Activated naive CD8-positive, alpha-beta T cell (primary cell): ENCODE data around the gene WDHD1.
"Not testable (repeated sequence)": the region's sequence is repeated elsewhere in the genome, so short reads cannot be mapped to it uniquely, and the experiment has no call there.

Experiments
- H3K27ac Mint-ChIP-seq: one replicate; pipeline ENCODE4 v1.8.0; 2021; ENCODE audit warnings: mixed read lengths
- H3K27me3 Mint-ChIP-seq: one replicate; pipeline ENCODE4 v1.8.0; 2021; ENCODE audit warnings: mixed read lengths
- H3K36me3 Mint-ChIP-seq: one replicate; pipeline ENCODE4 v1.8.0; 2021; ENCODE audit warnings: mixed read lengths
- H3K4me1 Mint-ChIP-seq: one replicate; pipeline ENCODE4 v1.8.0; 2021; ENCODE audit warnings: low read depth, mixed read lengths
- H3K4me3 Mint-ChIP-seq: one replicate; pipeline ENCODE4 v1.8.0; 2021; ENCODE audit warnings: mild to moderate bottlenecking, mixed read lengths
- H3K9me3 Mint-ChIP-seq: one replicate; pipeline ENCODE4 v1.8.0; 2021; ENCODE audit warnings: low read depth, mixed read lengths

Gene WDHD1

GRCh38 chr14:54947230-54947629 is 79.7 kb downstream of the WDHD1 start:
- Mint-ChIP-seq H3K4me3 (no peak overlapping the region), H3K36me3 (peaks cover 19% of the 10 kb centered on the region), H3K27ac (no peak overlapping the region), H3K4me1 (peaks cover 3% of the 10 kb centered on the region), H3K27me3 (no peaks in the 10 kb centered on the region), H3K9me3 (peaks cover 5% of the 10 kb centered on the region)

- no peak overlapping the region for H3K27ac Mint-ChIP-seq
- peaks cover 3% of the 10 kb centered on the region for H3K4me1 Mint-ChIP-seq
- no peak overlapping the region for H3K4me3 Mint-ChIP-seq
- H3K27me3 Mint-ChIP-seq = no peaks in the 10 kb centered on the region
- H3K36me3 Mint-ChIP-seq = peaks cover 19% of the 10 kb centered on the region
- H3K9me3 Mint-ChIP-seq = peaks cover 5% of the 10 kb centered on the region
These were observed 80.4 kb downstream of the WDHD1 start for GRCh38 chr14:54946500-54946899.

- Mint-ChIP-seq H3K4me1 (peaks cover 3% of the 10 kb centered on the region), H3K27ac (no peak overlapping the region), H3K4me3 (no peak overlapping the region), H3K36me3 (peaks cover 16% of the 10 kb centered on the region), H3K9me3 (peaks cover 5% of the 10 kb centered on the region), H3K27me3 (no peaks in the 10 kb centered on the region)
These were observed 82.0 kb downstream of the WDHD1 start for GRCh38 chr14:54944737-54945391.

GRCh38 chr14:54942913-54943312 is 84.0 kb downstream of the WDHD1 start:
- Mint-ChIP-seq H3K9me3 (no peaks in the 10 kb centered on the region), H3K27me3 (no peaks in the 10 kb centered on the region), H3K4me3 (no peak overlapping the region), H3K27ac (no peak overlapping the region), H3K4me1 (no peaks in the 10 kb centered on the region), H3K36me3 (peaks cover 12% of the 10 kb centered on the region)

DNA sequence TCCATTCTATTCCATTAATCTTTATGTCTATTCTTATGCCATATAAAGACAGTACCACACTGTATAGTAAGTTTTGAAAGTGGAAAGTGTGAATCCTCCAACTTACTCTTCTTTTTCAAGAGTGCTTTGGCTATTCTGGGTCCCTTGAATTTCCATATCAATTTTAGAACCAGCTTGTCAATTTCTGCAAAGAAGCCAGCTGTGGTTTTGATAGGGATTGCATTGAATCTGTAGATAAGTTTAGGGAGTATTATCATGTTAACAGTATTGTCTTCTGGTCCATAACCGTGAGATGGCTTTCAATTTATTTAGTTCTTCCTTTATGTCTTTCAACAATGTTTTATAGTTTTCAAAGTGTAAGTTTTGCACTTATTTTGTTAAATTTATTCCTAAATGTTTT is 90.1 kb downstream of the WDHD1 start:
- Mint-ChIP-seq H3K9me3 (no peaks in the 10 kb centered on the region), H3K36me3 (peaks cover 9% of the 10 kb centered on the region), H3K4me3 (no peak overlapping the region), H3K4me1 (no peaks in the 10 kb centered on the region), H3K27ac (no peak overlapping the region), H3K27me3 (no peaks in the 10 kb centered on the region)

- H3K36me3 Mint-ChIP-seq = peaks cover 8% of the 10 kb centered on the region
- no peak overlapping the region for H3K4me3 Mint-ChIP-seq
- no peaks in the 10 kb centered on the region for H3K4me1 Mint-ChIP-seq
These were observed 90.9 kb downstream of the WDHD1 start for GRCh38 chr14:54935958-54936357.

DNA sequence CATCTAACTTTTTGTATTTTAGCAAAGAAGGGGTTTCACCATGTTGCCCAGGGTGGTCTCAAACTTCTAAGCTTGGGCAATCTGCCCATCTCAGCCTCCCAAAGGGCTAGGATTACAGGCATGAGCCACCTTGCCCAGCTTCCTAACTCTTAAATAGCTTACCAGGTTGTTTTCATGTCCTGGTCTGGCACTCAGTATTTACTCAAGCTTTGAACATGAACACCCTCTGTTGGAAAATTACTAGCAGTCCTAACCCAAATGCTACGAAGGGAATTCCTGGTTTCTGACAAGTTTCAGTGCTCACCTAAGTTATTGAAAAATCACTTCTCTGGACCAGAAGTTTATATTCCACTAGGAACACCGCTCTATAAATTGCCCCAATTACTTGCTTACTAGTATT is 91.8 kb downstream of the WDHD1 start:
- H3K4me1 Mint-ChIP-seq = no peaks in the 10 kb centered on the region
- H3K9me3 Mint-ChIP-seq = no peaks in the 10 kb centered on the region
- no peak overlapping the region for H3K27ac Mint-ChIP-seq
- H3K27me3 Mint-ChIP-seq = no peaks in the 10 kb centered on the region
- no peak overlapping the region for H3K4me3 Mint-ChIP-seq
- peaks cover 6% of the 10 kb centered on the region for H3K36me3 Mint-ChIP-seq

More at GRCh38 chr14:54935958-54936357, 90.9 kb downstream of the WDHD1 start:
- Mint-ChIP-seq H3K9me3 (no peaks in the 10 kb centered on the region), H3K27me3 (no peaks in the 10 kb centered on the region), H3K27ac (no peak overlapping the region)

GRCh38 chr14:54933006-54933405 is 93.9 kb downstream of the WDHD1 start:
- Mint-ChIP-seq H3K4me1 (no peaks in the 10 kb centered on the region), H3K4me3 (no peak overlapping the region), H3K36me3 (peaks cover 6% of the 10 kb centered on the region), H3K27ac (no peak overlapping the region), H3K9me3 (no peaks in the 10 kb centered on the region), H3K27me3 (no peaks in the 10 kb centered on the region)

GRCh38 chr14:54931598-54932340 is 95.1 kb downstream of the WDHD1 start:
- Mint-ChIP-seq H3K36me3 (peaks cover 3% of the 10 kb centered on the region), H3K9me3 (no peaks in the 10 kb centered on the region), H3K4me1 (no peaks in the 10 kb centered on the region), H3K27me3 (peaks cover 3% of the 10 kb centered on the region), H3K4me3 (no peak overlapping the region), H3K27ac (no peak overlapping the region)

GRCh38 chr14:54931101-54931500 is 95.8 kb downstream of the WDHD1 start:
- Mint-ChIP-seq H3K27ac (no peak overlapping the region), H3K4me1 (no peaks in the 10 kb centered on the region), H3K9me3 (no peaks in the 10 kb centered on the region), H3K27me3 (peaks cover 3% of the 10 kb centered on the region), H3K4me3 (no peak overlapping the region), H3K36me3 (no peaks in the 10 kb centered on the region)

GRCh38 chr14:54929556-54929955 is 97.3 kb downstream of the WDHD1 start:
- H3K27ac Mint-ChIP-seq = no peak overlapping the region
- H3K4me3 Mint-ChIP-seq = no peak overlapping the region
- peaks cover 2% of the 10 kb centered on the region for H3K36me3 Mint-ChIP-seq
- peaks cover 4% of the 10 kb centered on the region for H3K27me3 Mint-ChIP-seq
- no peaks in the 10 kb centered on the region for H3K4me1 Mint-ChIP-seq
- no peaks in the 10 kb centered on the region for H3K9me3 Mint-ChIP-seq

- Mint-ChIP-seq H3K27ac (no peak overlapping the region), H3K4me1 (no peaks in the 10 kb centered on the region), H3K36me3 (peaks cover 3% of the 10 kb centered on the region), H3K9me3 (no peaks in the 10 kb centered on the region), H3K27me3 (peaks cover 5% of the 10 kb centered on the region), H3K4me3 (no peak overlapping the region)
These were observed 98.7 kb downstream of the WDHD1 start for GRCh38 chr14:54928216-54928615.

- H3K9me3 Mint-ChIP-seq = no peaks in the 10 kb centered on the region
These were observed 99.3 kb downstream of the WDHD1 start for GRCh38 chr14:54927551-54927950.

GRCh38 chr14:54926570-54926969 is 100.3 kb downstream of the WDHD1 start:
- H3K27me3 Mint-ChIP-seq, H3K4me3 Mint-ChIP-seq, H3K9me3 Mint-ChIP-seq, H3K4me1 Mint-ChIP-seq, H3K36me3 Mint-ChIP-seq, H3K27ac Mint-ChIP-seq: not testable (repeated sequence)

More at GRCh38 chr14:54927551-54927950, 99.3 kb downstream of the WDHD1 start:
- Mint-ChIP-seq H3K4me3 (no peak overlapping the region), H3K27ac (no peak overlapping the region), H3K27me3 (peaks cover 5% of the 10 kb centered on the region), H3K4me1 (no peaks in the 10 kb centered on the region), H3K36me3 (peaks cover 3% of the 10 kb centered on the region)

GRCh38 chr14:54922598-54922997 is 104.3 kb downstream of the WDHD1 start:
- no peak overlapping the region for H3K27ac Mint-ChIP-seq
- H3K4me1 Mint-ChIP-seq = no peaks in the 10 kb centered on the region
- no peaks in the 10 kb centered on the region for H3K9me3 Mint-ChIP-seq
- peaks cover 3% of the 10 kb centered on the region for H3K36me3 Mint-ChIP-seq
- peaks cover 5% of the 10 kb centered on the region for H3K27me3 Mint-ChIP-seq
- H3K4me3 Mint-ChIP-seq = no peak overlapping the region

DNA sequence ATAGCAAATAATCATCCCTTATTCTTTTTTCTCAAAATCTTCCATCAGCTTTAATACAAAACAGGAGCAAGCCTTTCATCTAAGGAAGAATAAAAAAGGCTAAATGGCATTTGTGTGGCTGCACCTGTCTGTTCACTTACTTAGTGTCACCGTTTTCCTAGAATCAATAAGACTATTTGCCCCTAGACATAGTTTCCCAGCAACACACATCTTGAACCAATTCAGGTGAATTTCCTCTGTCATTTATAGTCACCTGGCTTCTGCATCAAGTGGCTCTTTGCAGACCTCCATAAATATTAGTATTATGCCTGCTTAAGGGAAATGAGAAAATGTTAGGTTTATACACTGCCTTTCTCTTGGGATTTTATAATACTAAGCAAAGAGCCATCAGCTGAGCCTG is 106.8 kb downstream of the WDHD1 start:
- Mint-ChIP-seq H3K9me3 (no peaks in the 10 kb centered on the region), H3K36me3 (peaks cover 3% of the 10 kb centered on the region), H3K27ac (no peak overlapping the region), H3K4me3 (no peak overlapping the region), H3K27me3 (peaks cover 2% of the 10 kb centered on the region), H3K4me1 (no peaks in the 10 kb centered on the region)
